MM.1S (cell line): ENCODE measurements around the gene RANBP2.

Experiments used
- DNase-seq: peaks from one replicate; pipeline ENCODE4 v3.0.0-alpha.2; 2015
- H2AFZ ChIP-seq: fragments of 300-600 bp; sonication (generic); 2 replicates; pipeline ENCODE4 v1.6.0; 2016; ENCODE audit warnings: antibody characterized with exemption, low read length
- H3F3A ChIP-seq: fragments of 300-600 bp; sonication (generic); 2 replicates; pipeline ENCODE4 v1.6.1; 2016; ENCODE audit warnings: mild to moderate bottlenecking, antibody characterized with exemption, low read length, moderate library complexity, mixed read lengths; ENCODE audit not compliant: insufficient read depth
- H3K27ac ChIP-seq: fragments of 300-600 bp; sonication (generic); 2 replicates; pipeline ENCODE4 v1.5.1; 2016; ENCODE audit warnings: mild to moderate bottlenecking, low read length
- H3K27me3 ChIP-seq: fragments of 300-600 bp; sonication (generic); replicated peaks from 2 replicates; pipeline ENCODE4 v1.6.0; 2016; ENCODE audit warnings: low read length; ENCODE audit not compliant: insufficient read depth
- H3K36me3 ChIP-seq: fragments of 300-600 bp; sonication (generic); replicated peaks from 2 replicates; pipeline ENCODE4 v1.6.1; 2016; ENCODE audit warnings: mild to moderate bottlenecking, low read length, mixed read lengths; ENCODE audit not compliant: insufficient read depth
- H3K4me1 ChIP-seq: fragments of 300-600 bp; sonication (generic); 2 replicates; pipeline ENCODE4 v1.6.1; 2016; ENCODE audit warnings: low read length, mixed read lengths
- H3K4me2 ChIP-seq: fragments of 300-600 bp; sonication (generic); 2 replicates; pipeline ENCODE4 v1.6.0; 2016; ENCODE audit warnings: low read depth, low read length
- H3K4me3 ChIP-seq: fragments of 300-600 bp; sonication (generic); 2 replicates; pipeline ENCODE4 v1.5.1; 2016; ENCODE audit warnings: low read length, mixed read lengths
- H3K79me2 ChIP-seq: fragments of 300-600 bp; sonication (generic); 2 replicates; pipeline ENCODE4 v1.6.1; 2016; ENCODE audit warnings: mixed run types, low read length, mixed read lengths
- H3K9ac ChIP-seq: fragments of 300-600 bp; sonication (generic); 2 replicates; pipeline ENCODE4 v1.6.1; 2016; ENCODE audit warnings: low read length, mixed read lengths
- H3K9me2 ChIP-seq: fragments of 300-600 bp; sonication (generic); replicated peaks from 2 replicates; pipeline ENCODE4 v1.6.1; 2016; ENCODE audit warnings: mild to moderate bottlenecking, low read length, mixed read lengths; ENCODE audit not compliant: insufficient read depth
- H3K9me3 ChIP-seq: fragments of 300-600 bp; sonication (generic); replicated peaks from 2 replicates; pipeline ENCODE4 v1.6.1; 2016; ENCODE audit warnings: mild to moderate bottlenecking, low read length, mixed read lengths; ENCODE audit not compliant: insufficient read depth
- H4K20me1 ChIP-seq: fragments of 300-600 bp; sonication (generic); 2 replicates; pipeline ENCODE4 v1.6.1; 2016; ENCODE audit warnings: mild to moderate bottlenecking, low read length, moderate library complexity, mixed read lengths; ENCODE audit not compliant: insufficient read depth
- EZH2 ChIP-seq: fragments of 300-600 bp; sonication (generic); optimal IDR thresholded peaks from 2 replicates; pipeline ENCODE3; 2017; ENCODE audit warnings: low read depth, mild to moderate bottlenecking, antibody characterized with exemption, low read length, mixed read lengths
- EZH2phosphoT487 ChIP-seq: fragments of 300-600 bp; sonication (generic); IDR thresholded peaks from 2 replicates; pipeline ENCODE4 v1.6.1; 2018; ENCODE audit warnings: antibody characterized with exemption, low read length
- TF ChIP-seq, protein P1 (sequence below): fragments of 300-600 bp; sonication (generic); IDR thresholded peaks from 2 replicates; pipeline ENCODE4 v1.5.1; 2016; ENCODE audit warnings: antibody characterized with exemption, low read length, mixed read lengths

The RANBP2 gene

DNA sequence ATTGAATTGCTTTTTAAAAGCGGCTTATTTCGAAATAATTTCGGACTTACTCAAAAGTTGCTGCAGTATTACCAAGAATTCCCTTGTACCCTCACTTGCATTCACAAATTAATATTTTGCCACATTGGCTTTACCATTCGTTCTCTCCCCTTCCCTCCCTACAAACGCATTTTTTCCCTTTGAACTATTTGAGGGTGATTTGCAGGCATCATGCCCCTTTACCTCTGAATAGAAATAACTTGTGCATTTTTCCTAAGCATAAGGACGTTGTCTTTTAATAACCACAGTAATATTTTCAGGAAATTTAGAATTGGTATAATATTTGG, 67.9 kb downstream of the RANBP2 start:
- H3F3A ChIP-seq: peaks cover 10% of the 10 kb centered on the region
- peak overlapping the region; percentile 65; the same call in 1 of the 2 replicates for H2AFZ ChIP-seq
- peak overlapping the region; percentile 89; the same call in 1 of the 2 replicates for H3K27ac ChIP-seq
- H3K4me1 ChIP-seq: peaks cover 14% of the 10 kb centered on the region
- H3K27me3 ChIP-seq: no peaks in the 10 kb centered on the region
- H3K9me2 ChIP-seq: no peaks in the 10 kb centered on the region
- no peaks in the 10 kb centered on the region for H3K9me3 ChIP-seq
- H3K79me2 ChIP-seq: peaks cover 9% of the 10 kb centered on the region
- no peaks in the 10 kb centered on the region for H4K20me1 ChIP-seq
- H3K9ac ChIP-seq: peak overlapping the region; percentile 79
- peak overlapping the region; percentile 74 for H3K4me3 ChIP-seq
- no peak for DNase-seq
- TF ChIP-seq EZH2 (no peak), EZH2phosphoT487 (no peak)
- TF ChIP-seq, protein P1, sequence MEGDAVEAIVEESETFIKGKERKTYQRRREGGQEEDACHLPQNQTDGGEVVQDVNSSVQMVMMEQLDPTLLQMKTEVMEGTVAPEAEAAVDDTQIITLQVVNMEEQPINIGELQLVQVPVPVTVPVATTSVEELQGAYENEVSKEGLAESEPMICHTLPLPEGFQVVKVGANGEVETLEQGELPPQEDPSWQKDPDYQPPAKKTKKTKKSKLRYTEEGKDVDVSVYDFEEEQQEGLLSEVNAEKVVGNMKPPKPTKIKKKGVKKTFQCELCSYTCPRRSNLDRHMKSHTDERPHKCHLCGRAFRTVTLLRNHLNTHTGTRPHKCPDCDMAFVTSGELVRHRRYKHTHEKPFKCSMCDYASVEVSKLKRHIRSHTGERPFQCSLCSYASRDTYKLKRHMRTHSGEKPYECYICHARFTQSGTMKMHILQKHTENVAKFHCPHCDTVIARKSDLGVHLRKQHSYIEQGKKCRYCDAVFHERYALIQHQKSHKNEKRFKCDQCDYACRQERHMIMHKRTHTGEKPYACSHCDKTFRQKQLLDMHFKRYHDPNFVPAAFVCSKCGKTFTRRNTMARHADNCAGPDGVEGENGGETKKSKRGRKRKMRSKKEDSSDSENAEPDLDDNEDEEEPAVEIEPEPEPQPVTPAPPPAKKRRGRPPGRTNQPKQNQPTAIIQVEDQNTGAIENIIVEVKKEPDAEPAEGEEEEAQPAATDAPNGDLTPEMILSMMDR: no peak
- H3K36me3 ChIP-seq: 0 out of 2 replicates have a peak, but pooled peaks cover 10% of the 10 kb centered on the region
- peak overlapping the region; percentile 96 for H3K4me2 ChIP-seq

DNA sequence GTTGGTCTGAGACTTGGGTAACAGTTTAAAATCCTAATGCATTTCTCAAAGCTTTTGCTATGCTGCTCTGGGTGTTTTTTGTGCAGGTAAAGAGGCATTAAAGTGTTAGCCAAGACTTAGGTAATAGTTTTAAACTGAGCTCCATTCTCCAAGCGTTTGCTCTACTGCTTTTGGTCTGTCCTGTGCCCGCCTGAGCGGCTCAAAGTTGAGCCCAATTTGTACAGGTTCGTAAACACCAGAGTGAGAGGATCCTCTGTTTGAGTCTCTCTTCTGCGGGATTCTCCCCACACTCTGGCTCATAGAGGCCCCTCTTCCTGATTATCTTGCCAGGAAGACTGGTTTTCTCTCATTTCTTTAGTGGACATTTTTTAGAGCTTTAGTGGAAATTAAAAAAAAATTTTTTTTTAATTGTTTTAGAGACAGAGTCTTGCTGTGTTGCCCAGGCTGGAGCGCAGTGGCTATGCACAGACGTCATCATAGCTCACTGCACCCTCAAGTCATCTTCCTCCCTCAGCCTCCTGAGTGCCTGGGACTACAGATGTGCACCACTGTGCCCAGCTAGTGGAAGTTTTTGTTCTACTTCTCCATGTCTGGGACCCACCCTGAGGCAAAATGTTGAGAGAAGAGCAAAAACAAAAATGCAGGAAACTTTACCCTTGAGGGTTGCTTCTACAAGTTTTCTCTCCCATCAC, 83.9 kb downstream of the RANBP2 start:
- Histone ChIP-seq H3K9me3 (no peaks in the 10 kb centered on the region), H2AFZ (no peak overlapping the region), H3K27ac (no peak overlapping the region), H3K9ac (no peak overlapping the region), H3K4me2 (no peak overlapping the region), H3F3A (no peaks in the 10 kb centered on the region), H3K4me3 (no peak overlapping the region), H3K36me3 (no peaks in the 10 kb centered on the region; the same call in 1 of the 2 replicates), H3K9me2 (no peaks in the 10 kb centered on the region), H4K20me1 (no peaks in the 10 kb centered on the region), H3K79me2 (no peaks in the 10 kb centered on the region; the same call in 1 of the 2 replicates), H3K27me3 (no peaks in the 10 kb centered on the region), H3K4me1 (no peaks in the 10 kb centered on the region)
- no peak for DNase-seq
- TF ChIP-seq EZH2 (no peak), EZH2phosphoT487 (no peak)
- TF ChIP-seq, protein P1: no peak

DNA sequence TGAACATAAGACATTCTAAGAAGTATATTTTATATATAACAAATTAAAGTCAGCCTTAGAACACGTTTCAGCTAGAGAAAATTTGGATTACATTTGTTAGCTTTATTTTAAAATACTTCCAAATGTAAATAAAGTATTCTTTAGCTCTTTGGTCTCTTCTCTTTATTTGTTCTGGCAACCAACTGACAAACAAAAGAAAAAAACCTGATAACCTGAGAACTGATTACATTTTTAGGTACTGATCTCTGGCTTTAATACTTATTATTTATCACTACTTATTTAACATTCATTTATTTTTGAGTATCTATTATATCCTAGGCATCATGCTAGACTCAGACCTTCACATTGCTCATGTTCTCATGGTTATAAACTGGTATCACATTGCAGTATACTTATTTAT, 85.8 kb downstream of the RANBP2 start:
- no peaks in the 10 kb centered on the region for H3K9me3 ChIP-seq
- no peak for TF ChIP-seq EZH2
- TF ChIP-seq EZH2phosphoT487: no peak
- TF ChIP-seq, protein P1: no peak

More for the DNA sequence above, 85.8 kb downstream of the RANBP2 start:
- H3K36me3 ChIP-seq: no peaks in the 10 kb centered on the region; the same call in 1 of the 2 replicates
- H3K79me2 ChIP-seq: peaks cover 11% of the 10 kb centered on the region
- no peaks in the 10 kb centered on the region for H3K4me1 ChIP-seq
- no peaks in the 10 kb centered on the region for H3F3A ChIP-seq
- no peak for DNase-seq
- H4K20me1 ChIP-seq: no peaks in the 10 kb centered on the region
- H3K4me3 ChIP-seq: no peak overlapping the region
- H3K4me2 ChIP-seq: no peak overlapping the region
- H3K9me2 ChIP-seq: no peaks in the 10 kb centered on the region
- H3K27ac ChIP-seq: no peak overlapping the region
- no peak overlapping the region for H2AFZ ChIP-seq
- H3K9ac ChIP-seq: no peak overlapping the region
- H3K27me3 ChIP-seq: no peaks in the 10 kb centered on the region
